GM18858 (cell line): ENCODE results near the gene BTBD10.
"Not testable (repeated sequence)": the region's sequence is repeated elsewhere in the genome, so short reads cannot be mapped to it uniquely, and the experiment has no call there.

Experiments used
- ATAC-seq: cut with Tn5 transposase; IDR thresholded peaks from one replicate; pipeline ENCODE4 v1.9.1; 2021; ENCODE audit not compliant: unreplicated experiment

BTBD10 gene

GRCh38 chr11:13440100-13440855 lies 22.7 kb downstream of the BTBD10 start:
- no peak for ATAC-seq

GRCh38 chr11:13438291-13438690 lies 24.7 kb downstream of the BTBD10 start:
- ATAC-seq: no peak

GRCh38 chr11:13436836-13437235 lies 26.2 kb downstream of the BTBD10 start:
- ATAC-seq: not testable (repeated sequence)

GRCh38 chr11:13434247-13435205 lies 28.5 kb downstream of the BTBD10 start:
- no peak for ATAC-seq

GRCh38 chr11:13433437-13433836 lies 29.6 kb downstream of the BTBD10 start:
- no peak for ATAC-seq

- no peak for ATAC-seq
Measured at GRCh38 chr11:13429836-13430235, 33.2 kb downstream of the BTBD10 start.

GRCh38 chr11:13429288-13429687 lies 33.7 kb downstream of the BTBD10 start:
- ATAC-seq: no peak

- ATAC-seq: no peak
Measured at GRCh38 chr11:13427440-13427839, 35.6 kb downstream of the BTBD10 start.

- ATAC-seq: no peak
Measured at GRCh38 chr11:13423372-13423771, 39.6 kb downstream of the BTBD10 start.

GRCh38 chr11:13421561-13421960 lies 41.5 kb downstream of the BTBD10 start:
- ATAC-seq: no peak

- no peak for ATAC-seq
Measured at GRCh38 chr11:13415201-13415600, 47.8 kb downstream of the BTBD10 start.

GRCh38 chr11:13405220-13405619 lies 57.8 kb downstream of the BTBD10 start:
- ATAC-seq: no peak

- not testable (repeated sequence) for ATAC-seq
Measured at GRCh38 chr11:13398335-13398734, 64.7 kb downstream of the BTBD10 start.

GRCh38 chr11:13391217-13391616 lies 71.8 kb downstream of the BTBD10 start:
- ATAC-seq: no peak

- ATAC-seq: no peak
Measured at GRCh38 chr11:13388741-13389140, 74.3 kb downstream of the BTBD10 start.

GRCh38 chr11:13386567-13386966 lies 76.5 kb downstream of the BTBD10 start:
- no peak for ATAC-seq

GRCh38 chr11:13384908-13385640 lies 77.9 kb downstream of the BTBD10 start:
- ATAC-seq: no peak

GRCh38 chr11:13382751-13383150 lies 80.3 kb downstream of the BTBD10 start:
- no peak for ATAC-seq

- no peak for ATAC-seq
Measured at GRCh38 chr11:13380731-13381130, 82.3 kb downstream of the BTBD10 start.

- no peak for ATAC-seq
Measured at GRCh38 chr11:13378316-13378715, 84.7 kb downstream of the BTBD10 start.

- no peak for ATAC-seq
Measured at GRCh38 chr11:13376838-13377237, 86.2 kb downstream of the BTBD10 start.
